ACHN (cell line): ENCODE results near the gene PLCD4.

Experiments
- DNase-seq: peaks from one replicate; pipeline ENCODE4 v3.0.0-alpha.2; 2015
- in situ Hi-C: cut with HindIII; loops from 2 replicates; pipeline ENCODE4 v1.10.0; 2017; ENCODE audit warnings: low sequenced_read_pairs, low pct_ligation_motif_present, low pct_unique_long_range_greater_than_20kb

The PLCD4 gene

GRCh38 chr2:218607436-218608115, at the start of gene PLCD4:
Gene PLCD4, plus strand, starts transcription at chr2:218607899. Its CDS starts 7,841 bp downstream, at chr2:218615740.
- in situ Hi-C loops = no loop called here
- peak; percentile 28 for DNase-seq

- in situ Hi-C loops = no loop called here
- no peak for DNase-seq
These were observed 49.8 kb upstream of the PLCD4 start for GRCh38 chr2:218557941-218558340.

GRCh38 chr2:218558986-218559385, 48.7 kb upstream of the PLCD4 start:
- in situ Hi-C loops = no loop called here
- no peak for DNase-seq

- in situ Hi-C loops = no loop called here
- DNase-seq = no peak
These were observed 43.6 kb upstream of the PLCD4 start for GRCh38 chr2:218564056-218564455.

- in situ Hi-C loops = no loop called here
- DNase-seq = no peak
These were observed 41.4 kb upstream of the PLCD4 start for GRCh38 chr2:218566296-218566695.

GRCh38 chr2:218567797-218568189, 39.9 kb upstream of the PLCD4 start:
- in situ Hi-C loops = no loop called here
- no peak for DNase-seq

- in situ Hi-C loops = no loop called here
These were observed 39.3 kb upstream of the PLCD4 start, which contains the start of the genes CNOT9 and USP37 for GRCh38 chr2:218568190-218569037. Gene CNOT9, plus strand, starts transcription at chr2:218568839. Its CDS starts 116 bp downstream, at chr2:218568955. Gene USP37, minus strand, starts transcription at chr2:218568351. Its CDS starts 9,698 bp downstream, at chr2:218558653.

GRCh38 chr2:218569038-218569431, 38.7 kb upstream of the PLCD4 start:
- in situ Hi-C loops = no loop called here
- peak; percentile 85 for DNase-seq

More at GRCh38 chr2:218568190-218569037, 39.3 kb upstream of the PLCD4 start, which contains the start of the genes CNOT9 and USP37:
- peak; percentile 99 for DNase-seq

GRCh38 chr2:218569661-218570500, 37.8 kb upstream of the PLCD4 start:
- peak; percentile 41 for DNase-seq
- in situ Hi-C loops = no loop called here

GRCh38 chr2:218570850-218571249, 36.8 kb upstream of the PLCD4 start:
- peak; percentile 17 for DNase-seq
- in situ Hi-C loops = no loop called here

- DNase-seq = no peak
- in situ Hi-C loops = no loop called here
These were observed 30.8 kb upstream of the PLCD4 start for GRCh38 chr2:218576854-218577253.

GRCh38 chr2:218577482-218578220, 30.0 kb upstream of the PLCD4 start:
- in situ Hi-C loops = no loop called here
- DNase-seq = no peak

- no peak for DNase-seq
- in situ Hi-C loops = no loop called here
These were observed 29.3 kb upstream of the PLCD4 start for GRCh38 chr2:218578272-218578877.

- peak; percentile 66 for DNase-seq
- in situ Hi-C loops = no loop called here
These were observed 25.6 kb upstream of the PLCD4 start for GRCh38 chr2:218582076-218582475.

GRCh38 chr2:218583983-218584850, 23.5 kb upstream of the PLCD4 start:
- in situ Hi-C loops = no loop called here
- peak; percentile 31 for DNase-seq

GRCh38 chr2:218585541-218585940, 22.2 kb upstream of the PLCD4 start:
- in situ Hi-C loops = no loop called here
- no peak for DNase-seq

- no peak for DNase-seq
- in situ Hi-C loops = no loop called here
These were observed 2.3 kb upstream of the PLCD4 start for GRCh38 chr2:218605432-218605831.
